KOPT-K1 (cell line): Measurements from ENCODE around the gene CCM2.

Experiments used
- H3K27ac ChIP-seq: fragments of 200-600 bp; sonication (generic); 2 replicates; pipeline ENCODE4 v1.5.1; 2016; ENCODE audit warnings: antibody characterized with exemption, mild to moderate bottlenecking, low read depth, low read length; ENCODE audit not compliant: poor library complexity, severe bottlenecking
- H3K36me3 ChIP-seq: fragments of 200-600 bp; sonication (generic); 2 replicates; pipeline ENCODE4 v1.5.1; 2017; ENCODE audit warnings: antibody characterized with exemption, mild to moderate bottlenecking, low read length, moderate library complexity; ENCODE audit not compliant: insufficient read depth
- H3K9me3 ChIP-seq: fragments of 200-600 bp; sonication (generic); 2 replicates; pipeline ENCODE4 v1.5.1; 2017; ENCODE audit warnings: antibody characterized with exemption, low read length, mild to moderate bottlenecking; ENCODE audit not compliant: insufficient read depth, poor library complexity, severe bottlenecking

CCM2 gene

DNA sequence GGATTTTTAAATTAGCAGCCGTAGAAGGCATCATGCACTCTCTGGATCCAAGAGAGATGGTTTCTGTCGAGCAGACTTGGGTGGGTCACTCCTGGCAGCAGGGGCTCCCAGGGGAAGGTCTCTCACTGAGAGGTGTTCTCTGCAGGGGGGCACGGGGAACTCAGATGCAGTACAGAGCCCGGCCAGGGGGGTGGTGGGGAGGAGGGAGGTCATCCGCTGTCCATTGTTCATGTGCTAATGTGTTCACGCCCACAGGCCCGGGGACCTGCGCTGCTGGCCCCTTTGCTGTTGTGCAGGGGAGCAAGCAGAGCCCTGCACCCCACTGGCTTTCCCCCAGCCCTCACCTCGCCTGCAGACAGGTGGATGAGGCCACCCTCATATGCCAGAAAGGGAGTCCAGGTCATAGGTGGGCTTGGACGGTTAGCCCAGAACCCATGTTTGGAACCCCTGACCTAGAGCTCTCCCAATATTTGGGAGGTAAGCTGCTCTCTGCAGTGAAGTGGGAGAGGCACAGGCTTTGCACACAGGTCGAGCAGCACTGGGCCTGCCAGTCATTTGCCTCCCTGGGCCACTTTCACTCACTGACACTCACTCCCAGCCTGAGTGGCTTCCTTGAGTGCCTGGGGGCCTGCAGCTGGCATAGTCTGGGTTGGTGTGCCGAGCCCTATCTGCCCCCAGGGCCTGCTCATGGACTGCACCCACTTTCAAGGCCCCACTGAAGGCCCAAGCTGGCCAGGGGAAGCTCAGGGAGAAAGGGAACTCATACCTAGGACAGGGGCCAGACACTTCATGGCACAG is 124.1 kb downstream of the CCM2 start:
- no peaks in the 10 kb centered on the region for H3K36me3 ChIP-seq
- H3K27ac ChIP-seq, result no peak overlapping the region
- H3K9me3 ChIP-seq, result no peaks in the 10 kb centered on the region

DNA sequence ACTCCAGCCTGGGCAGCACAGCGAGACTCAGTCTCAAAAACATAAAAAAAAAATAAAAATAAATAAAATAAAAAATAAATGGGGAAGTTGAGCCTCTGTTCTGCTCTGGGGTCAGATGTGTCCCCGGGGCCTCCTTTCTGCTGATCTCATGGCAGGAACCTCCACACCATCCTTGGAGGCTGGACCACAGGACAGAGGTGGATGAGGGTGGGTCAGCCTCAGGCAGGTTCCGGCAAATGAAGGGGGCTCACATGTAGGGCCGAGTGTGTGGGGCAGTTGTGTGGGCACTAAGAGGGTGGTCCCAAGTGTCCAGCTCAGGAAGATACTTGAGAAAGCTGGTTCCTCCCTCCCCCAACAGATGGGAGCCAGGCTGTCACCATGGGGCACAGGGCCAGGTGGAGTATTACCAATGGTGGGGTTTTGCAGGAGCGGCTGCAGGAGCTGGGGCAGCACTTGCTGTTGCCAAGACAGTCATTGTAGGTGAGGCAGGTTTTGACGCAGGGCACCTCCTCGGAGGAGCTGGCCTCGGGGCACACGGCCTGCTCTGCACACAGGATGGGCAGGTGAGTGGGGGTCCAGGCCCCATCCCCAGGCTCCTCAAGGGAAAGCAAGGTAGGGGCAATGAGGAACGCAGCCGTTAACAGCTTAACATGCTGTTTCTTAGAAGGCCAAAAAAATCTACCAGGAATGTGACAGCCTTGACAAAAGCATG is 125.3 kb downstream of the CCM2 start:
- Histone ChIP-seq H3K9me3 (no peaks in the 10 kb centered on the region), H3K27ac (no peak overlapping the region), H3K36me3 (no peaks in the 10 kb centered on the region)
